Activated T-helper 1 cell treated with Interleukin-2 at 50 U/mL for 16 hours (primary cell): Measurements from ENCODE around the gene HLA-DQB2.

Source experiments
- DNase-seq: peaks from one replicate; pipeline ENCODE4 v3.0.0-alpha.2; 2020; ENCODE audit warnings: low read depth

HLA-DQB2 gene

GRCh38 chr6:32744776-32745175, 18.6 kb downstream of the HLA-DQB2 start:
- DNase-seq, result no peak

GRCh38 chr6:32742374-32742773, 21.0 kb downstream of the HLA-DQB2 start:
- no peak for DNase-seq

- DNase-seq, result no peak
These were observed 22.0 kb downstream of the HLA-DQB2 start, which contains the start of gene HLA-DQA2 for GRCh38 chr6:32741031-32741960. Gene HLA-DQA2, plus strand, starts transcription at chr6:32741391. Its CDS starts 53 bp downstream, at chr6:32741444.

GRCh38 chr6:32738126-32738525, 25.2 kb downstream of the HLA-DQB2 start:
- no peak for DNase-seq

GRCh38 chr6:32718879-32719278, 44.5 kb downstream of the HLA-DQB2 start:
- no peak for DNase-seq

- no peak for DNase-seq
These were observed 46.9 kb downstream of the HLA-DQB2 start for GRCh38 chr6:32716396-32716795.

GRCh38 chr6:32713241-32713640, 50.1 kb downstream of the HLA-DQB2 start:
- no peak for DNase-seq

DNA sequence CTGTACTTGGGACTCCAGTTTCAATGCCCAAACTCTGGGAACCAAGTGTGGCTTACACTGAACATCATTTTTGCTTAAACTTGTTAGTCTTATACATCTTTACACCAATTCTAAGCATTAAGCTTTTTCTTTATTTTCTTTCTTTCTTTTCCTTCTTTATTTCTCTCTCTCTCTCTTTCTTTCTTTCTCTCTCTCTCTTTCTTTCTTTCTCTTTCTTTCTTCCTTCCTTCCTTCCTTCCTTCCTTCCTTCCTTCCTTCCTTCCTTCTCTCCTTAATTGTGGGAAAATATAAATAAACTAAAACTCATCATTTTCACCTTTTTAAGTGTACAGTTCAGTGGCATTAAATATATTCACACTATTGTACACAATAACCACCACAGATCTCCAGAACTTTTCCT, 53.7 kb downstream of the HLA-DQB2 start:
- DNase-seq, result no peak
